Middle frontal gyrus (tissue), 1 donor: ENCODE data around the gene MACROD2.

Source experiments
- DNase-seq: peaks from one replicate; pipeline ENCODE4 v3.0.0-alpha.2; 2015; ENCODE audit warnings: low spot score; ENCODE audit errors: extremely low spot score

MACROD2 gene

DNA sequence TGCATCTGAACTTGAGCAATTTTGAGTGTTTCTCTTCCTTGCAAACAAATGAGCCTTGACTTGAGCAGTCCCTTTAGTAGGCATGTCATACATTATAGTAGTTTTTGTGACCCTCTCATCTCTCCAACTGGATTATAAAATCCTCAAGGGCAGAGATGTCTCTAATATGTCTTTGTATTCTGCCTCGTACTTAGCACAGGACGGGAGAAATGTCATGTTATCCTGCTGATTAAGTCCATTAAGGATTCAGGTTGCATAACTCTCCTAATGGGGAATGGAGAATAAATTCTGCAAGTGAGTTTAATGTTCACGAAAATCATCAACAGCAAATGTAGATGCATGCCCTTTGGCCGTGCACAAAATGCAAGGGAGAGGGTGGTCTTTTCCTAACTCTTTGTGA, 1635.0 kb downstream of the MACROD2 start:
- no peak for DNase-seq

DNA sequence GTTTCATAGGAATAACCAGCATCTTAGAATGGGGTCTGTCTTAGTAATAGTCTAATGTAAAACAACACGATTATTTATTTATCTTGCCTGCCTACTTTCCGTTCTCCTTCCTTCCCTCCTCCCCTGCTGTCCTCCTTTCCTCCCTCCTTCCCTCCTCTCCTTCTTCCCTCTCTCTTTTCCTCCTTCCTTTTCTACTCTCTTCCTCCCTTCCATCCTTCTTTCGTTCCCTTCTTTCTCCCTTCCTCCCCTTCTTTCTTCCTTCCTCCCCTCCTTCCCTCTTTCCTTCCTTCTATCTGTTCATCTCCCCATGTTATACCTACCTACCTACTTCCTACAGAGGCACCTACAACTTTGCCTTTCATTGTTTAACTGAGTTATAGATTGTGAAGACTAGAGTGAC, 1637.4 kb downstream of the MACROD2 start:
- no peak for DNase-seq

DNA sequence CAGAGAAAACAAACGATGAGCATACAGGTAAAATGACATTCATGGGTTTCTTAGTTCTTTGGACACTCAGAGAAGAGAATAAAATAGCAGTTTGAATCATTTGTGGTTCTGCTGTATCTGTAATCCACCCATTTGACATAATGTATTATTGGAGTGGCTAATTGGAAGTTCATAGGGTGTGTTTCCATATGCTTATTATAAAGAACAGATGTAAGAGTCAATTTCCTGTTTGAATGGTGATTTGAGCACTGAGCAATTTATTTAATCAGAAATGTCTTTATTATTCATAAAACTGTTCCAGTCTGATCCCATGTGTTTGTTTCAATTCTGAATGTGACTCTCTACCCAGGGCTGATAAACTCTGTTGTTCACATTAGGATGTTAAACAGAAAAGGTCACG, 1638.8 kb downstream of the MACROD2 start:
- no peak for DNase-seq

DNA sequence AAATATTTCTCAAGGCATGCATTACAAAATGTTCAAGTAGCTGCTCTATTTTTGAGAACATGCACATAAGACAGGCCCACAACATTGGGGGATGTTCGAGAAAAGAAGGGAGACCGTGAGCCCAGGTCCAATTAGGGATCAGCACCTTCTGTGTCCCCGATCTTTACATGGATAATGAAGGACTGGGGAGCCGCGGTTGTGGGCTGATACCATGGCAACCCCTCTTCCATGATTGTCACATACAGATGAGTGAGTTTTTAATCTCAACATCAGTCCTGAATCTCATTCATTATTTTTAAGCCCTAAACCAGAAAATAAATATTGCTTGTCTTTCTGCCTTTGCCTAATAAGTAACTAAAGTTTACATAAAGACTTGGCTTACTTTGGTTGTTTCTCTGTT, 1642.2 kb downstream of the MACROD2 start:
- DNase-seq = no peak

DNA sequence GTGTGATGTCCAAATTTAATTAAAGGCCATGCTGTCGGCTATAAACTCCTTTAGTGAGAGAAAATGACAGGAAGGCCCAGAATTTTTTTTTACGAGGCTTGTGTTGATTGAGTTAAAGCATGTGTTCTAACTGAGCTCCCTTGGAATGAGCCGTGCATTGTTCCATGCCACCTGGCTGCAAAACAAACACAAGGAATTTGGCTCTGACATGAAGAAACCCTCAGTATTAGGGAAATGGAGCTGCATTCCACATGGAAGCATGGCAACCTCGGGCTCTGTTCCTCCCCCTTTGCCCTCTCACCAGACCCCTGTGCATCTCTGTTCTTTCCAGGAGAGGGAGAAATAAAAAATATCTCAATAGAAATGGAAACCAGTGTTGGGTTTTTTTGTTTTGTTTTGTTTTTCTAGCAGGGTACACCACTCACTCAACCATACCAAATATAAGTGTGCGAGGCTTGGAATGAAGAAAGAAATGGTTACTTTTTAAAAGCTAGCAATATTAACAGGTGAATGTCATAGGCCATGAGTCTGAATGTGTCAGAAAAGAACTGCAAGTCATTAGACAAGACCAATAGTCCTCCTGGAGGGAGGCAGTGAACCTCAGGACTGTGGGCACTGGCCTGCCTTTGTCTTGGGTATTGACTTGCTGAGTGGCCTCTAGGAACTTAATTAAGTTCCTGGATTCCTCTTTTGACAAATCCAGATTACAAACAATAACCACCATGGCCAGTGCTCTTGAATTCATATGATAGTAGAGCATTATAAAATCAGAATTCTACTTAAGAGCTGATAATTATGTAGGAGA, 1642.8 kb downstream of the MACROD2 start:
- DNase-seq = no peak

DNA sequence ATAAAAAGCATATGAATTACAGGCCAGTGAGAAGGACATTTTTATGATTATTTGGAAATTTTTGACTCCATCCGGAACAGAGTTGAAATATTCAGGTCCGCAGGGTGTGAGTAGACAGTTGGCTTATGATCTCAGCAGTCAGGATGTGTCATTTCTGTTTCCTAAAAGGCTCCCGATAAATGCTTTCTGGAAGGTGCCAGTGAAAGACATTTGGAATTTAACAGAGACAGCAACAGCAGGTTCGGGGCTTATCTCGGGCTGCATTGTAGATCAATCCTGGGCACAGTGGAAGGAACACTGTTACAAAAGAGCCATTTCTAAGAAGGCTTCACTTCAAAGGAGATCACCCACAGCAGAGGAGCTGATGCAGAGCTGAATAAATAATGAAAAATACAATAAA, 1643.5 kb downstream of the MACROD2 start:
- DNase-seq = no peak

DNA sequence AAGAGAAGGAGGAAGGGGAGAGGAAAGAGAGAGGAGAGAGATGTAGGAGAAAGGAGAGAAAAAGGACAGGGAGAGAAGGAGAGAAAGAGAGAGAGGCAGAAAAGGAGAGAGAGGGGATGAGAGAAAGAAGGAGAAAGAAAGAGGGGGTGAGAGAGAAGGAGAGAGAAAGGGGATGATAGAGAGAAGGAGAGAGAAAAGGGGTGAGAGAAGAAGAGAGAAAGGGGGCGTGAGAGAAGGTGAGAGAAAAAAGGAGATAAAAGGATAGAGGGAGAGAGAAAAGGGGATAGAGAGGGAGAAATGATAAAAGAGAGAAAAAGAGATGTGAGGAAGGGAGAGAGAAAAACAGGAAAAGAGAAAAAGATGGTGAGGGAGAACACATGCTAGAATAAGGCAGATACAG, 1644.5 kb downstream of the MACROD2 start:
- DNase-seq = no peak

DNA sequence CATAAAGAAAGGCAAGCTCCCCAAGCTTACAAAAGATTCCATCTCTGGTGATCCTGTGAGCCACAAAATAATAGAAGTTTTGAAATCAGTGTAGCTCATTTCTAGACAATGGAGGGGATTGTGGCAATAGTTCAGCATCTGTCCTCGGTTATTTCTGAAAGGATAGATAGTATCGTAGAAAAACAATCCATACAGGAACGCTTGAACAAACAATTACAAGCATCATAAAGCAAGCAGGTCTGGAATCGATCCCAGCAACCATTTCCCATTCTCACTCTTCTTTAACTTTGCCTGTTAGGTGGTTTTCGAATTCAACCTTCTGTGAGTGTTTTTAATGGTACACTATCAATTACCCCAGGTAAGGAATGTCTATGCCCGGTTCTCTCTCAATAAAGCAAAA, 1646.8 kb downstream of the MACROD2 start:
- DNase-seq = no peak

DNA sequence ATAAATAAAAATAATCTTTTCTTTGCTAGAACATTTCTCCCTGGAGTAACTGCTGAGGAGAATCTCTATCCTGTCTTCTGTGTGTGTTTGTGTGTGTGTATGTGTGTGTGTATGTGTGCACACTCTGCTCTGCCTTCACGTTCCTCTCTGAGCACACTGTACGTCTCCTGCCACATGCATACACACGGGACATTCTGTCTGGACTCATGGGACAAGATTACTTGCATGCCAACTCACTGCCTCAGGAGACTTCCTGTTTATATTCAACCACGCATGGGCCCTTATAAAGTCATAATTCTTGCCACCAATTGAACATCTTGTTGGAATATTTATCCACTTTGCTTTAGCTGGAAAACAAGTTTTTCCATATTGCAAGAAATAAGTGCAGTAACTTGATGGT, 1647.4 kb downstream of the MACROD2 start:
- no peak for DNase-seq

DNA sequence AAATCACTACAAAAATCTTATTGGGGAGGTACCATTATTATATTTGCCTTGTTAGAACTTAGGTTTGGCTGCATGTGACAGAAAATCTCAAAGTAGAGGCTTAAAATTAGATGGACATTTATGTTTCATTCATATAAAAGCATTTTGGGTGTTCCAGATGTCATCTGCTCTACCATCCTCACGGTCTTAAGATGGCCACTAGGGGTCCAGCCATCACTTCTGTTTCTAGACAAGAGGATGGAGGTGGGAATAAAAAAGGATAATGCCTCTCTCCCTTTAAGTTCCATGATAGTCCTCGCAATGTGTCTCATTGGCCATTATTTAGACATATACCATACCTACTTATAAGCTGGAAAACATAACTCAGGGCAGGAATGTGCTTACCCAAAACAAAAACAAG, 1648.4 kb downstream of the MACROD2 start:
- DNase-seq = no peak

DNA sequence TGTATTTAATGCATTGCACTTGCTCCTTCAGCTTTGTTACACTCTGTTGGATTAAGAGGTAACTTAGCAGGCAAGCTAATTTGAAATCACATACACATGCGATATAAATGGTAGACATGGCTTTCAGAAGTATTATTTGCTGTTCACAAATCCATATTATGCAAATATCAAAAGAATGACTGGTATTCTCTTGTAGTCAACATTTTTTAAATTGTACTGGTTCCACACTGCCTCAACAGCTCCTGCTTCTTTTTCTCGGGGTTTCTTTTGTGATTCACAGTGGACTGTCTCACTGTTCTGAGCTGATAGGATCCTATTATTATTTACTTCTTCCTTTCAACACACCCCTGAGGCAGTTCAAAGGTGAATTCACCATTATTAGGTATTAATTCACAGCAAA, 1650.5 kb downstream of the MACROD2 start:
- no peak for DNase-seq

DNA sequence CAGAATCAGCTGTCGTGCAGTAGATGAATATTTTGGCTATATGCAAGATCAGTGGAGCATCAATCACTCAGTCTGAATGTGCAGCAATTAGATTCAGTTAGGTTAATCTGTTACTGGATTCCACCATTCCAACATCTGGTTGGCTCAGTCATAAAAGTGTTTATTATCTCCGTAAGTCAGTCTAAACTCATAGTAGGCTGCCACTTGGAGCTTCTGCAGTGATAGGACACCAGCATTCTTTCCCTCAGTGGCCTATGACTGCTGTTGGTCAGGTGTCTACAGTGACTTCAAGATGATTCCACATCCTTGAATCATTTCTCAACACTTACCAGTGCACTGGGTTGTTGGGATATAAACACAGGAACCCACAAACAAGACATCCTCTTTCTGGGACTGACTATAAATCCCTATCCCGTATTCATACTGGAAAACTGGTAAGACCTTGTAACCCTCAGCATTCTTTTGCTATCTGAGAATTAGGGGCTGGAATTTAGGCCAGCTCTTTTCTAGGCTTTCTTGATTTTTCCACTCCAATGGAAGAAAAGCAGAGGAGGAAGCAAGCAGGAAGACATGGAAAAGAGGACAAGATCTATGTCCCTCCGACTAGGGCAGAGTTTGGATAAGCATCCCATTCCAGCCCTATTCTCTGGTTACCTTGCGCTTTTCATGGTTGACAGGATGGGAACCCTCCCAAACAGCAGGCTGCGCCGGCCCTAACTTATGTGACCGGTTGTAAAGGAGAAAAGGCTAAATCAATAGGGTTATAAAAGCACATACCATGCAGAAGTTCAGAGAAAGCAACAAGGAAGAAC, 1658.3 kb downstream of the MACROD2 start:
- DNase-seq = no peak

DNA sequence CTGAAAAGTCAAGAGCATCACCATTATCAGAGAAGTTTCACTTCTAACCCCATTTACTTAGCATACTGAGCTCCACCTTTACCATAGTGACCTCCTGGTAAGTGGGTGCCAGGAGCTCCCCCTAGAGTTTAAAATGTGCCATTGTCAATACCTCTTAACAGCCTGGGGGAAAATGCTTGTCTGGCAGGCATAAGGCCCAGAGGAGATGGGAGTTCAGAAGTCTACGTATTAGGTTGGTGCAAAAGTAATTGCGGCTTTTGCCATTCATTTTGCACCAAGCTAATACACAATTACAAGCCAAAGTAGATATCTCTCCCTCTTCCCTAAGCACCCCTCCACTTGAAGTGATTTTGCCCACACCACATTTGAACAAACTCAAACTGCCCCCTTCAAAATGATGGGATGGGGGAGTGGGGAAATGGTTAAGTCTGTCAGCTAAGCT, 1658.9 kb downstream of the MACROD2 start:
- no peak for DNase-seq

DNA sequence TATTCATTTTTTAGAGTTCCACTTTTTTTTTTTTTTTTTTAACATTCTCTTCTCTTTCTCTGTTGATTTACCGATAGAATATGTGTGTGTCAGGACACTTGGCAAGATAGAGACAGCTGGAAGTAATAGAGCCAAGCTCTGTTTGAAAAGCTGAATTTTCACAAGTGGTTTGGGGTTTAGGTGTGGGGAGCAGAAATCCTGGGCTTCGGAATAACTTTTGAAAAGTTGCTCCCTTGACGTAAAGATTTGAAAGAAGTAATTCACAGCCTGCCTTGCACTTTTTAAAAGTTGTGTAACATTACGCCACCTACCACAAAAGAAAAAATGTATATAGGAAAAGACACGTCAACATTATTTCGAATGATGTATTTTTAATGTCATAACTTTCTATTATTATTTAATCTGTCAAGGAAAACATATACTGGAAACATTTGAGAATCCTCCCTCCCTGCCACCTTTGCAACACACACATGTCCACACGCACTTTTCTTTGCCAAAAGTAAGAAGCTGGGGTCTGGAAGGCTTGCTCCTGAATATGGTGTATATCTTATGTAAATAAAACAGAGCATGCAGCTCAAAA, 1660.1 kb downstream of the MACROD2 start:
- no peak for DNase-seq

DNA sequence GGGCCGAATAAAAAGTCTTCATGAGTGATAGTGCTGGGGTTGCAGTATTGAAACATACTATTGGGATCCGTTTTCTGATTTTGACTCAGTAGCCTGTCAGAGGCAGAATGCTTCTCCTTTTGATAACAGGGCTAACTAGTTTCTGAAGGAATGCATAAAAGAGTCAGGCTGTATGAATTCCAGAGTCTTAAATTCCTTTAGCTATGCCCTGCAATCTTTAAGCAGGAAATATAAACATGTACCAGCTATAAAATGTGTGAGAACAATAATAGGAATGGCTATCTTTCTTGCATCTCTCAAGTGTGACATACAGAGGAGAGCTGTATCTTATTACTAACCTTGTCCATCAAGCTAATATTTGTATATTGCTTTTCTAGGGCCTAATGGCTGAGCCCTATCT, 1660.8 kb downstream of the MACROD2 start:
- no peak for DNase-seq

DNA sequence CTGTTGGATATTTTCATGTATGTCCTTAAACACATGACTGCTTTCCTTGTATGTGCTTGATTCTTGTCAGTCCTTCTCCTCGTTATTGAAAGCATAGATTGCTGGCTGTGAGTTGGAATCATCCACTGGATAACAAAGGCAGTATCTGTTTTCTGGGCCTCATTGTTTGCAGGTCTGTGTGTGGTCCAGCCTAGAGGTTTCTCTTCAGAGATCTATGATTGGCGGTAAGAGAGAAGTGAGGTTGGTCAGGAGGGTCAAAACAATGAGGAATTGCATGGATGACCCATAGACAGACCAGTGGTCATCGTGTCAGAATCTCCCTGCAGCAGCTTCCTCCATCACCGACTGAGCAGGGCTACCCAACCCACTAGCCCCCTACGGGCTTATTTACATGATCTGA, 1663.0 kb downstream of the MACROD2 start:
- DNase-seq = no peak

DNA sequence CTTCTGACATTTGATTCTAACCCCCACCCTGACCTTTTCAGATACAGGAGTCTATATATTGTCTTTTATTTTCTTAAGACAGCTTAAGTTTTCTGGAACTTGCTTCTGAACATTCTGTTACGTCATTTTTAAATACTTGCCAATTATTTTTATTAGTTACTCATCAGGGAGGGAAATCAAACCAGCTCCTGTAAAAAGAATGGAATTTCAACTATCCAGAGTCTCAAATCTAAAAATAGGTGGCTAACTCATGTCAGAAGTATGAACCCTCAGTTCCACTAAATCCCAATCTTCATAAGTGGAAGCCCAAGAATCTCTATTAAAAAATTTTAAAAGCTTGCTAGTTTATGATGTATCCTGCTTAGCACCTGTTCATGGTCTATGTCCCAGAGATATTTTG, 1677.9 kb downstream of the MACROD2 start:
- no peak for DNase-seq

DNA sequence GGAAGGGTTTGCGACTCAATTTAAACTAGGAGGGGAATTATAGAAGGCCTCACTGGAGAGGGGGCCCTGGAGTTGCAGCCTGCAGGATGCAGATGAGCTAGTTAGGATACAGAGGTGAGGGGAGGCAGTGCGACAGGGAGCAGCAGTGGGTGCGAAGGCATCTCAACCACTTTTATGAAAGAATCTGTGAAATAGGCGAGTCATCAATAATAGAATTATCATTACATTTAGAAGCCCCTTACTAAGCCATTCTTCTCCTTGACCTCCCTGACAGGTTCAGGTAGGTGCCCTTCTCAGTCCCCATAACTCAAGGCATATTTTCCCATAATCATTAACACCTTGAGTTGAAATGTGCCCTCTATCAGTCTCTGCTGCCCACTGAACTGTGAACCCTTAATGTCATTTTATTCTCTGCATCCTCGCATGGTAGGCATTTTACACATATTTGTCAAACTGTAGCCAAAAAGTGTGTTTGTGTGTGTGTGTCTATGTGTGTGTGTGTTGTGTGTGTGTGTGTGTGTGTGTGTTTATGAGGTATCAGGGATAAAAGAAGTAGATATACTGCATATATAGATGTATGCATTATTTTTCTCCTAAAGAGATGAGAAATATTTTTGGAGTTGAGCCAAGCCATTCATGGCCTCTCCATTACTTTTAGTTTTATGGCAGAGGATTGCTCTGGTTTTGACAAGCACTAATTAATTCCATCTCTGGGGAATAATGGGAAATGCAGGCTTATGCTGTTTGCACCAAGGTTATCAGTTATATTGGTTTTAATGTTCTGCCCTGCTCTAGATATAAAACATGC, 1679.1 kb downstream of the MACROD2 start:
- DNase-seq = no peak

DNA sequence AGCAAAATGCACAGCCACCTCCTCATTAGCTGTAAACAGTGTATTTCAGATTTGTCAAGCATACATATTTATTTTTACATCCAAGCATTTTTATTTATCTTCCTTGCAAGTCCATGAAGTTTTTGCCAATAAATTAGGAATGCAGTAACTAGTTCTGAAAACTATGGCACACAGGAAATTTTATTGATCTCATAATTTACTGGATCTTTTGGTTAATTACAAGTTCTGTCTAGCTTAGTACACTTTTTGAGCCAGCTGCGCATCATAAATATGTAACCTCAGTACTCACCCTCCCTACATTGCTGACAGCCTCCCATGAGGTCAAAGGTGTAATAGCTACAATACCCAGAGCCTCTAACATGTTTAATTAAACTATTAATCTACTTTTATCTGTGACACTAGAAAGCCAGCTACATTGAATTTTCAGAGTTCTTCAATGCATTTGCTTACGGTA, 1679.8 kb downstream of the MACROD2 start:
- DNase-seq = no peak

DNA sequence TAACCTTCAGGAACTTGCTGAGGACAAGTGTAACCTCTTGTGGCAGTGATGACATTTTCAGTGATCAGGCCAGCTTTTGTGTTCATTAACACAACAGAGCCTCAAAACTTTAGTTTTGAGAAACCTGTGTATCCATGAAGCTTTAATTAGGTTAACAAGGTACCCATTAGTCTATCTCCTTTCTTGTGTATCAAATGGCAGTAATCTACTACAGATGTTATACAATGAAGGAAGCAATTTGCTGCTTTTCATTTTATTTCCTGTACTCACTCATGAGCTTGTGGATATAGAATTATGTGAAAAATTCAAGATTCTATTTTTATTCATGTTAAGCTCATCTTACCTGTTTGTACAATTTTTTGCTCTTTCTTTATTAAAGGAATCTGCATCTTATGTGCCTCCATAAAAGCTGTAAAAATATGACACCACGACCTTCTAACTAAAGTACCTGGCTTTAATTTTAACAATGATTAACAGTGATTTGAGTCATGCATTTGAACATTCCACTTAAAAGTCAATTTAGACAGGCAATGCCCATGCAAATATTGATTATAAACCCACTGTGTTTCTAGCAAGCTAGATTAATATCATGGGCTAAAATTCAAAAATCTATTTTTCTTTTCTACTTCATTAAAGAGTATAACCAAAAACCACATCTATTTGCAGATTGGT, 1680.6 kb downstream of the MACROD2 start:
- no peak for DNase-seq

DNA sequence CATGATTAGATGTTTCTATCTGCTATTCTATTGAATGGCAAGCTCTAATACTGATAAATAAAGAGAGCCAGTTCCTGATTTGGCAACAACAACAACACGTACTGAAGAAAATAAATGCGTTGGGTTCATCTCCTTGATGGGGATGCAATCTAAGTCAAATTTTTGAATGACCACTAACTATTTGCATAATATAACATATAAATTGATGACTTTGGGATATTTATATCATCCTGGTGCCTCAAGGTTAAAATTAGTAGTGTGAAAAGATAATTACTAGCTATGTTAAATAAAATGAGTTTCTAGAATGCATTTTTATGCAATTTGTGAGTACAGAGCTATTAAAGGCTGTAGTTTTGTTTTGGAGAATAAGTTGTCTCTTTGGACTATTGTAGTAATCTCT, 1681.5 kb downstream of the MACROD2 start:
- DNase-seq = no peak
